Activated naive CD8-positive, alpha-beta T cell treated with anti-CD3 and anti-CD28 coated beads for 36 hours (primary cell): ENCODE data around the gene OCA2. TPM values are rescaled to one million over a fixed set of nuclear protein-coding genes. Genes with fewer than 3 reads are reported as not detected.
"Not testable (repeated sequence)": the region's sequence is repeated elsewhere in the genome, so short reads cannot be mapped to it uniquely, and the experiment has no call there.

Experiments used
- DNase-seq: peaks from one replicate; pipeline ENCODE4 v3.0.0; 2021
- H3K27ac Mint-ChIP-seq: one replicate; pipeline ENCODE4 v1.8.0; 2022; ENCODE audit warnings: mild to moderate bottlenecking, moderate library complexity, mixed read lengths
- H3K27me3 Mint-ChIP-seq: one replicate; pipeline ENCODE4 v1.8.0; 2022; ENCODE audit warnings: mild to moderate bottlenecking, mixed read lengths
- H3K36me3 Mint-ChIP-seq: one replicate; pipeline ENCODE4 v1.8.0; 2021; ENCODE audit warnings: mild to moderate bottlenecking, mixed read lengths
- H3K4me1 Mint-ChIP-seq: one replicate; pipeline ENCODE4 v1.8.0; 2021; ENCODE audit warnings: mixed read lengths
- H3K4me3 Mint-ChIP-seq: one replicate; pipeline ENCODE4 v1.8.0; 2022; ENCODE audit warnings: mild to moderate bottlenecking, moderate library complexity, mixed read lengths
- H3K9me3 Mint-ChIP-seq: one replicate; pipeline ENCODE4 v1.8.0; 2022; ENCODE audit warnings: mixed read lengths
- total RNA-seq, 2 experiments: library from RNA; stranded (reverse); gene quantifications; one replicate each; pipeline ENCODE4 v1.2.3, GENCODE V29; 2021

OCA2 gene
- total RNA-seq, 2 experiments from 2014 or later = not detected

- H3K9me3 Mint-ChIP-seq = no peaks in the 10 kb centered on the region
- DNase-seq = no peak
- no peaks in the 10 kb centered on the region for H3K36me3 Mint-ChIP-seq
- H3K27ac Mint-ChIP-seq = no peak overlapping the region
- no peaks in the 10 kb centered on the region for H3K27me3 Mint-ChIP-seq
- no peak overlapping the region for H3K4me3 Mint-ChIP-seq
- no peaks in the 10 kb centered on the region for H3K4me1 Mint-ChIP-seq
Measured at GRCh38 chr15:27965546-27965945, 133.6 kb downstream of the OCA2 start.

- Mint-ChIP-seq H3K27me3 (peaks cover 7% of the 10 kb centered on the region), H3K4me3 (no peak overlapping the region), H3K4me1 (no peaks in the 10 kb centered on the region), H3K27ac (no peak overlapping the region), H3K9me3 (no peaks in the 10 kb centered on the region), H3K36me3 (no peaks in the 10 kb centered on the region)
- DNase-seq = no peak
Measured at GRCh38 chr15:27961801-27962200, 137.3 kb downstream of the OCA2 start.

DNA sequence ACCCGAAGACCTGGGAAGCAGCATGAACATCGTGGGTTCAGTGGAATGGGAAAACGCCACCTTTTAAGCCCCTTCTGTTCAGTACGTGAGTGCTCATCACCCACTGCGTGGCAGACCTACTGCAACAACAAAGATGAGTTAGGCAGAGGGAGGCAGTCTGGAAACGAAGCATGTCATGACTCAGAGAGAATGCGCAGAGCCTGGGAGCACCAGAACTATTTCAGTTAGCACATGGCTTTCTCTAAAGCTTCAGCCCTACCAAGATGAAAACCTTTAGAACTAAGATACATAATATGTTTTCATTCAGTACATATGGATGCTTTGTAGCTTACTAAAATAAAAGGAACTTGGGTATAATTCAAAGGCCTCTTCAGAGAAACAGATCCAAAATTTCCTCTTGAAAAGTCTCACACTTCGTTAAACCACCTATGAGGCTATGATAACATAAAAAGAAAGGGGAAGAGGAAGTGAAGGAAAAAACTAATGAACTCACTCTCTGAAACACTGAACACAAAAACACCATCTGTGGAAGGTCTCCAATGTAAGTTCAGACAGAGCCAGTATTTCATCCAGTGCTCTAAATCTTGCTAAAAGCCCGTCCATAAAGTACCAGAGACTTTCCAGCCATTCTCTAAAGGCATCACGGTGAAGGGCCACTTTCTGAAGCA, 140.1 kb downstream of the OCA2 start:
- H3K9me3 Mint-ChIP-seq = no peaks in the 10 kb centered on the region
- peaks cover 7% of the 10 kb centered on the region for H3K27me3 Mint-ChIP-seq
- no peaks in the 10 kb centered on the region for H3K36me3 Mint-ChIP-seq
- no peak overlapping the region for H3K27ac Mint-ChIP-seq
- DNase-seq = no peak
- no peaks in the 10 kb centered on the region for H3K4me1 Mint-ChIP-seq
- H3K4me3 Mint-ChIP-seq = no peak overlapping the region

GRCh38 chr15:27956285-27956684, 142.8 kb downstream of the OCA2 start:
- no peaks in the 10 kb centered on the region for H3K9me3 Mint-ChIP-seq
- no peak for DNase-seq
- H3K27me3 Mint-ChIP-seq = peaks cover 7% of the 10 kb centered on the region
- no peak overlapping the region for H3K4me3 Mint-ChIP-seq
- no peak overlapping the region for H3K27ac Mint-ChIP-seq
- H3K4me1 Mint-ChIP-seq = no peaks in the 10 kb centered on the region
- H3K36me3 Mint-ChIP-seq = no peaks in the 10 kb centered on the region

- Mint-ChIP-seq H3K4me1 (no peaks in the 10 kb centered on the region), H3K27me3 (peaks cover 7% of the 10 kb centered on the region), H3K27ac (no peak overlapping the region), H3K9me3 (no peaks in the 10 kb centered on the region), H3K36me3 (no peaks in the 10 kb centered on the region), H3K4me3 (no peak overlapping the region)
- no peak for DNase-seq
Measured at GRCh38 chr15:27955087-27955486, 144.0 kb downstream of the OCA2 start.

DNA sequence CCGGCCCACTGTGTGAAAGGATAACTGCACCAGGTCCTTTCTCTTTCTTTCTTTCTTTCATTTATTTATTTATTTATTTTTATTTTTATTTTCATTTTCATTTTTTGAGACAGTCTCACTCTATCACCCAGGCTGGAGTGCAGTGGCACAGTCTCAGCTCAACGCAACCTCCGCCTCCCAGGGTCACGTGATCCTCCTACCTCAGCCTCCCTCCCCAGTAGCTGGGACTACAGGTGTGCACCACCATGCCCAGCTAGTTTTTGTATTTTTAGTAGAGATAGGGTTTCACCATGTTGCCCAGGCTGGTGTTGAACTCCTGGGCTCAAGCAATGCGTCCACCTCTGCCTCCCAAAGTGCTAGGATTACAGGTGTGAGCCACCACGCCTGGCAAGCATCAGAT, 146.5 kb downstream of the OCA2 start:
- DNase-seq, H3K4me1 Mint-ChIP-seq, H3K36me3 Mint-ChIP-seq, H3K4me3 Mint-ChIP-seq, H3K27ac Mint-ChIP-seq, H3K27me3 Mint-ChIP-seq, H3K9me3 Mint-ChIP-seq: not testable (repeated sequence)

- H3K36me3 Mint-ChIP-seq = no peaks in the 10 kb centered on the region
- no peak overlapping the region for H3K4me3 Mint-ChIP-seq
- no peak overlapping the region for H3K27ac Mint-ChIP-seq
- no peak for DNase-seq
- no peaks in the 10 kb centered on the region for H3K4me1 Mint-ChIP-seq
- no peaks in the 10 kb centered on the region for H3K9me3 Mint-ChIP-seq
- no peaks in the 10 kb centered on the region for H3K27me3 Mint-ChIP-seq
Measured at GRCh38 chr15:27951191-27951890, 147.8 kb downstream of the OCA2 start.

DNA sequence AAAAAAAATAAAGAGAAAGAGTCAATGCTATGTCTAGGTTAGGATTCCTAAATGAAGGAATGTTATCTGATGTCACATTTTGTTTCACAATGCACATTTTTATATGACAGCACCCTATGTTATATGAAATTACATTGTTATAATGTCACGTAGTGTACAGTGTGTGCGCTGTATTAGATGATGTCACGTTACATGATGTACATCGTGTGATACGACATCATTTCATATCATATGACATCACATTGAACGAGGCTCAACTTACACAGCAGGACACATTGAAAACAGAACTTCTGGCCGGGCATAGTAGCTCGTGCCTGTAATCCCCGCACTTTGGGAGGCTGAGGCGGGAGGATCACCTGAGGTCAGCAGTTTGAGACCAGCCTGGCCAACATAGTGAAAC, 150.0 kb downstream of the OCA2 start:
- H3K4me3 Mint-ChIP-seq = no peak overlapping the region
- H3K27ac Mint-ChIP-seq = no peak overlapping the region
- no peak for DNase-seq
- no peaks in the 10 kb centered on the region for H3K27me3 Mint-ChIP-seq
- H3K4me1 Mint-ChIP-seq = no peaks in the 10 kb centered on the region
- H3K9me3 Mint-ChIP-seq = no peaks in the 10 kb centered on the region
- H3K36me3 Mint-ChIP-seq = no peaks in the 10 kb centered on the region

DNA sequence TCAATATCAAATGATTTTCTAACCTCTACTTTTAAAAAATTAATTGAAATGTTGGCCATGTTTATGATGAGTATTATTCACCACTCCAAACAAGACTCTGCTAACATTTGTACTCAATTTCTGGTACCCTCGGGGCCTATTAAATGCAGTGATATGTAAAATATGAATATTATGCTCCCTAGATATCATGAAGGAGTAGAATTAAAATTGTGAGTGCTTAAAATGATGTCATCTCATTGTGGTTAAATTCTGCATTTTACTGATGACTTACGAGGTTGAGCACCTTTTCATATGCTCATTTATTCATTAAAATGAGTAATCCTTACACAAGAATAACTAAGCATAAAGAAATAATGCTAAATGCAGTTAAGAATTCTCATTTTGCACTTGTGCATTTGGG, 159.9 kb downstream of the OCA2 start:
- no peak overlapping the region for H3K4me3 Mint-ChIP-seq
- no peaks in the 10 kb centered on the region for H3K27me3 Mint-ChIP-seq
- no peaks in the 10 kb centered on the region for H3K36me3 Mint-ChIP-seq
- no peaks in the 10 kb centered on the region for H3K4me1 Mint-ChIP-seq
- DNase-seq = no peak
- no peaks in the 10 kb centered on the region for H3K9me3 Mint-ChIP-seq
- no peak overlapping the region for H3K27ac Mint-ChIP-seq

GRCh38 chr15:27937851-27938250, 161.3 kb downstream of the OCA2 start:
- Mint-ChIP-seq H3K27me3 (no peaks in the 10 kb centered on the region), H3K9me3 (peaks cover 5% of the 10 kb centered on the region), H3K4me1 (no peaks in the 10 kb centered on the region), H3K4me3 (no peak overlapping the region), H3K27ac (no peak overlapping the region), H3K36me3 (no peaks in the 10 kb centered on the region)
- DNase-seq = no peak

GRCh38 chr15:27936164-27936563, 163.0 kb downstream of the OCA2 start:
- Mint-ChIP-seq H3K36me3 (no peaks in the 10 kb centered on the region), H3K27ac (no peak overlapping the region), H3K27me3 (no peaks in the 10 kb centered on the region), H3K4me3 (no peak overlapping the region), H3K9me3 (peaks cover 10% of the 10 kb centered on the region), H3K4me1 (no peaks in the 10 kb centered on the region)
- no peak for DNase-seq

DNA sequence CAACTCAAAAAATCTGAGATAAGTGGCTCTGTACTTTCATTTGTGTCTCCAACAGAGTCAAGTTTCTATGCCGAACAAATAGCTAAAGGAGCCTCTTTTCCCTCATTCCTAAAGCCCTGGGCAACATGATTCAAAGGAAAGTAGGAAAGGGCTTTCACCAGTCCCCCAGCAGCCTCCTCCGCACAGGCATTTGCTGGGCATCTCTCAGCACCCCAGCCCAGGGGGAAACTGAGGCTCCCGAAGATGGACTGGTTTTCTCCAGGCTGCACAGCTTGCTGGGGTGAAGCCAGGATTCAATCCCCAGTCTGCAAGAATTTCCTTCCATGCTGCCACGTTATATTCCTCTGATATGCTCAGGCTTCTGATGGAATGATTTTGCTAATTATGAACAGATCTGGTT, 163.8 kb downstream of the OCA2 start:
- Mint-ChIP-seq H3K27ac (no peak overlapping the region), H3K9me3 (peaks cover 10% of the 10 kb centered on the region), H3K4me3 (no peak overlapping the region), H3K4me1 (no peaks in the 10 kb centered on the region), H3K36me3 (no peaks in the 10 kb centered on the region), H3K27me3 (no peaks in the 10 kb centered on the region)
- no peak for DNase-seq

DNA sequence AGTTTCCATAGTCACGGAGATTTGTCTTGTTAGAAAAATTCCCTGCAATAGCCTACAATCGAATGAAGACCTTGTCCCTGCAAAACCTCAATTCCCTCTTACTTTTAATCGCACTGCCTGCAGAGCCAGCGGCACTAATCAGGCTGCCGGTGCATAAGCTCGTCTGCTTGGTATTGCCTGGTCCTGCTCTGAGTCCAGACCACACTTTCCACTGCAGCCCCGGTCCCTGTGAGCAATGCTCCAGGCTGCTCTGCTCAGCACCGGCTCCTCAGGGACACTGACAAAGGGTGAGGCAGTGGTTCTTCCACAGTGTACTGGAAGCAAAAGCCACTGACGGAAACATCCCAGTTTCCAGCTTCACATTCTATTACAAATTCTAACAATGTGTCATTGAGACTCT, 164.3 kb downstream of the OCA2 start:
- Mint-ChIP-seq H3K36me3 (no peaks in the 10 kb centered on the region), H3K27me3 (no peaks in the 10 kb centered on the region), H3K4me1 (no peaks in the 10 kb centered on the region), H3K9me3 (peaks cover 10% of the 10 kb centered on the region), H3K27ac (no peak overlapping the region), H3K4me3 (no peak overlapping the region)
- no peak for DNase-seq

DNA sequence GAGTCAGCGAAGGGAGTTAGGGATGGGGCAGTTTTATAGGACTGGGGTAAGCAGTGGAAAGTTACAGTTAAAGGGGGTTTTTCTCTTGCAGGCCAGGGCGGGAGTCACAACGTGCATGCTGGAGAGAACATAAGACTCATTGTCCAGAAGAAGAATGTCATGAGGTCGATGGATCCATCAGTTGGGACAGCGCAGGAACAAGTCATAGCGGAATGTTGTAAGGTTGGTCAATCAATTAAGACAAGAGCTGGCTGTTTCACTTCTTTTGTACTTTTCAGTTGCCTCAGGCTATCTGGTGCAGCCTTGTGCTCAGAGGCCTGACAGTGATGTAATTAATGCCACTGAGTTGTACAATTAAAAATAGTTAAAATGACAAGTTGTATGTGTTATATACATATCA, 165.6 kb downstream of the OCA2 start:
- Mint-ChIP-seq H3K4me1 (no peaks in the 10 kb centered on the region), H3K4me3 (no peak overlapping the region), H3K9me3 (peaks cover 10% of the 10 kb centered on the region), H3K27me3 (no peaks in the 10 kb centered on the region), H3K27ac (no peak overlapping the region), H3K36me3 (no peaks in the 10 kb centered on the region)
- DNase-seq = no peak

DNA sequence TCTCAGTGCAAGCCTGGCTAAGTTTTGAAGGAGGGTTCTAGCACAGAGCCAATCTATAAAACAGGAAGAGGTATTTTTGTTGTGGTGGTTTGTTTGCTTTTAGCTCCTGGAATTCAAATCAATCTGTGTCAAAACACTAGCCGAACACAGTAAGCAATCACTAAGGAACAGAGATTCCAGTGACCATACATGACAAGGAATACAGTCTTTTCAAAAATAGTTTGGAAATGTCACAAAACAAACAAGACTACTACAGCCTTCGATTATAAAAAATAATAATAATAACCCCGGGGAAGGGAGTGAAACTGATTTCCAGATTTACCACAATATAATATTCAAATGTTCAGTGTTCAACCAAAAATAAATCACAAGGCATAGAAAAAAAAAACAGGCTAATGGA, 166.5 kb downstream of the OCA2 start:
- H3K36me3 Mint-ChIP-seq = no peaks in the 10 kb centered on the region
- H3K4me1 Mint-ChIP-seq = no peaks in the 10 kb centered on the region
- H3K9me3 Mint-ChIP-seq = peaks cover 10% of the 10 kb centered on the region
- no peak overlapping the region for H3K4me3 Mint-ChIP-seq
- DNase-seq = no peak
- no peak overlapping the region for H3K27ac Mint-ChIP-seq
- no peaks in the 10 kb centered on the region for H3K27me3 Mint-ChIP-seq

DNA sequence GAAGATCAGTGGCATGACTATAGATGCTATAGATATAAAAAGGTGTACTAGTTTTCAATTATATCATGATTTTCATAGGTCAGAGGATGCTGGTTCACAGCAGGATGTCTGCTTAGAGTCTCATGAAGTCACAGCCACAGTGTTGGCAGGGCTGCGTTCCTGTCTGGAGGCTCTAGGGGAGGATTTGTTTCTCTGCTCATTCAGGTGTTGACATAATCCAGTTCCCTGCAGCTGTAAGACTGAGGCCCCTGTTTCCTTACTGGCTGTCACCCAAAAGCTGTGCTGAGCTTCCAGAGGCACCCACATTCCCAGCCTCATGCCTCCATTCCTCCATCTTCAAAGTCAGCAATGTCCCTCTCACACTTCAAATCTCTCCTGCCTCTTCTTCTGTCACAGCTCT, 170.7 kb downstream of the OCA2 start:
- Mint-ChIP-seq H3K36me3 (no peaks in the 10 kb centered on the region), H3K4me3 (no peak overlapping the region), H3K4me1 (no peaks in the 10 kb centered on the region), H3K27me3 (peaks cover 4% of the 10 kb centered on the region), H3K27ac (no peak overlapping the region), H3K9me3 (peaks cover 8% of the 10 kb centered on the region)
- no peak for DNase-seq
